GM23248 (cell line): ENCODE data around the gene AAMP. TPM values are rescaled to one million over a fixed set of nuclear protein-coding genes. Genes with fewer than 3 reads are reported as not detected.

Experiments used
- DNase-seq: peaks from one replicate; pipeline ENCODE4 v3.0.0-alpha.2; 2015
- H2AFZ ChIP-seq: fragments of 200-600 bp; sonication (generic); 2 replicates; pipeline ENCODE4 v1.6.1; 2016; ENCODE audit warnings: antibody characterized with exemption
- H3F3A ChIP-seq: fragments of 200-600 bp; sonication (generic); 2 replicates; pipeline ENCODE4 v1.6.1; 2016; ENCODE audit warnings: mild to moderate bottlenecking, antibody characterized with exemption, mixed run types; ENCODE audit not compliant: insufficient read depth
- H3K27ac ChIP-seq: fragments of 200-600 bp; sonication (generic); 2 replicates; pipeline ENCODE4 v1.5.1; 2016; ENCODE audit warnings: mild to moderate bottlenecking
- H3K27me3 ChIP-seq: fragments of 200-600 bp; sonication (generic); replicated peaks from 2 replicates; pipeline ENCODE4 v1.6.1; 2016; ENCODE audit warnings: mild to moderate bottlenecking; ENCODE audit not compliant: insufficient read depth
- H3K36me3 ChIP-seq: fragments of 200-600 bp; sonication (generic); 2 replicates; pipeline ENCODE4 v1.6.1; 2016; ENCODE audit warnings: low read depth, mild to moderate bottlenecking
- H3K4me1 ChIP-seq: fragments of 200-600 bp; sonication (generic); 2 replicates; pipeline ENCODE4 v1.6.1; 2016; ENCODE audit warnings: mild to moderate bottlenecking; ENCODE audit not compliant: insufficient read depth
- H3K4me2 ChIP-seq: fragments of 200-600 bp; sonication (generic); one replicate; pipeline ENCODE4 v1.6.1; 2016; ENCODE audit warnings: mild to moderate bottlenecking; ENCODE audit not compliant: unreplicated experiment
- H3K4me3 ChIP-seq: fragments of 200-600 bp; sonication (generic); 2 replicates; pipeline ENCODE4 v1.5.1; 2016; ENCODE audit warnings: mild to moderate bottlenecking
- H3K79me2 ChIP-seq: fragments of 200-600 bp; sonication (generic); 2 replicates; pipeline ENCODE4 v1.6.1; 2016; ENCODE audit warnings: mild to moderate bottlenecking; ENCODE audit not compliant: insufficient read depth
- H3K9ac ChIP-seq: fragments of 200-600 bp; sonication (generic); 2 replicates; pipeline ENCODE4 v1.6.1; 2016; ENCODE audit warnings: mild to moderate bottlenecking
- H3K9me2 ChIP-seq: fragments of 200-600 bp; sonication (generic); 2 replicates; pipeline ENCODE4 v1.6.1; 2016; ENCODE audit warnings: mixed run types, mild to moderate bottlenecking, moderate library complexity; ENCODE audit not compliant: insufficient read depth
- H3K9me3 ChIP-seq: fragments of 200-600 bp; sonication (generic); one replicate; pipeline ENCODE4 v1.6.1; 2017; ENCODE audit warnings: low read depth
- H4K20me1 ChIP-seq: fragments of 200-600 bp; sonication (generic); 2 replicates; pipeline ENCODE4 v1.6.0; 2016; ENCODE audit not compliant: insufficient read depth
- EZH2 ChIP-seq: fragments of 200-600 bp; sonication (generic); IDR thresholded peaks from 2 replicates; pipeline ENCODE4 v1.6.1; 2018; ENCODE audit warnings: antibody characterized with exemption, mild to moderate bottlenecking; ENCODE audit not compliant: insufficient read depth, poor library complexity, severe bottlenecking
- EZH2phosphoT487 ChIP-seq: fragments of 200-600 bp; sonication (generic); IDR thresholded peaks from 2 replicates; pipeline ENCODE4 v1.6.1; 2018; ENCODE audit warnings: antibody characterized with exemption, moderate library complexity, mild to moderate bottlenecking, low read depth; ENCODE audit not compliant: insufficient read depth
- WGBS, 2 experiments: methylation state at CpG; one replicate each; pipeline ENCODE4 v1.1.6; 2015 to 2017; ENCODE audit warnings: low lambda C conversion rate in 2 of 2, low coverage in 1 of 2; ENCODE audit errors: missing lambda C conversion rate in 2 of 2; 5-methylcytosine and 5-hydroxymethylcytosine counted together
- in situ Hi-C: fragments of 300-500 bp; cut with MboI; formaldehyde crosslinking; loops from 2 replicates; pipeline ENCODE4 v1.15.0; 2020
- polyA plus RNA-seq: library from polyadenylated mRNA; unstranded; fragments of >200 nt; fragmentation: Nextera tagmentation; extraction: Ambion mirVana; gene quantifications from 2 replicates; pipeline ENCODE4 v1.2.1, GENCODE V29; 2016
- total RNA-seq: library from RNA; depleted of rRNA; stranded (reverse); fragments of >200 nt; shearing (Covaris generic); gene quantifications from 2 replicates; pipeline ENCODE4 v1.2.3, GENCODE V29; 2014

Gene AAMP
- total and polyA plus RNA-seq, 2 experiments from 2014 or later, result 114 to 117 TPM

DNA sequence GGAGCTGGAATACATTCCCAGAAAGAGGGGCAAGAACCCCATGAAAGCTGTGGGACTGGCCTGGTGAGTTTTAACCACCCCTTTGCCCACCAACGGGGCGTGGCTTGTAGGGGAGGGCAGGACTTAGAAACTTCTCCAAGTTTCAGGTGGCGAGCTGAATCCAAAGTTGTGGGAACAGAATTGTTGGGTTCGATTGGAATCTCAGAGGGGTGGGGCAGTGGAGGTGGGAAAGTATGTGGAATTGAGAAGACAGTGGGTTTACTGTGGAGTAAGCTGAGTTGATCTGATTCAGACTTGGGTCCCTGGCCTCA, 1.5 kb upstream of the AAMP start:
- peak overlapping the region; percentile 89 for H3K4me3 ChIP-seq
- H3K27ac ChIP-seq, result peak overlapping the region; percentile 39
- TF ChIP-seq EZH2 (no peak), EZH2phosphoT487 (no peak)
- peak; percentile 32 for DNase-seq
- peak overlapping the region; percentile 80 for H3K9ac ChIP-seq
- H2AFZ ChIP-seq, result 0 out of 2 replicates have a peak overlapping the region, but pooled peaks have one; percentile 56
- no peaks in the 10 kb centered on the region for H3K9me2 ChIP-seq
- H3K36me3 ChIP-seq, result peaks cover 10% of the 10 kb centered on the region; the same call in 1 of the 2 replicates
- WGBS, 2 experiments, result 18% methylated on average over 4 of the region's 4 CpGs
- in situ Hi-C loops, result no loop called here
- H3F3A ChIP-seq, result peaks cover 17% of the 10 kb centered on the region
- H4K20me1 ChIP-seq, result no peaks in the 10 kb centered on the region
- no peaks in the 10 kb centered on the region for H3K9me3 ChIP-seq
- peaks cover 20% of the 10 kb centered on the region for H3K4me1 ChIP-seq
- H3K4me2 ChIP-seq, result peak overlapping the region; percentile 89
- no peaks in the 10 kb centered on the region for H3K27me3 ChIP-seq
- H3K79me2 ChIP-seq, result peaks cover 78% of the 10 kb centered on the region

DNA sequence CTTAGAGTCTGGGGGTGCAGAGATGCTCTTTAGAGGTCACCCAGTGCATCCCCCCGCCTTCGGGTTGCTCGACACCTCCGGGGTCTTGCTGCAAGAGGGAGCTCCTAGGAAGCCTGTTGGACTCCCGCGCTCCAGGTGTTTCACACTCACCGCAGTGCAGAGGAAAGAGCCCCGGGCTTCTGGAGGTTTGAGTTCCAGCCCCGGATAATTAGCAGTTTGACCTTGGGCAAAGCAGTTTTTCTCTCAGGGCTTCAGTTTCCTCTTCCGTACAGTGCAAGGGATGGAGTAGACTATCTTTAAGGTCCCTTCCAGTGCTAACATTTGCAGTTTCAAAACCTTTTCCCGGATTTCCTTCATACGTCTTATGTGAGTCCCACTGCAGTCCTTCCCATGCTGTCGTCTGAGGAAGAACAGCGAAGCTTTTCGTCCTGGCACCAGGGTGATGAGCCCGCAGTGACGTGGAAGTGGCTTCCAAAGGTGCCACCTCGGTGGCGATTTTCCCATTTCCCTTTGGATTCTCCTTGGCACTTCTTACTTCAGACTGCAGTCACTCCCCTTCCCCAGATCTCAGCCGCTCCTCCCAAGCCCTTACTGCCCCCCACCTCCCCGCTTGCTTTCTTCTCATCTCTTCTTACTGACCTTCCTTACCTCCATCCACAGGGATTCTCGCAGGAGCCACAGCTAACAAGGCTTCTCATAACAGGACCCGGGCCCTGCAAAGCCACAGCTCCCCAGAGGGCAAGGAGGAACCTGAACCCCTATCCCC, 967 bp upstream of the AAMP start:
- DNase-seq, result peak; percentile 66
- Histone ChIP-seq H3K9me2 (no peaks in the 10 kb centered on the region), H3K4me2 (peak overlapping the region; percentile 89), H4K20me1 (no peaks in the 10 kb centered on the region), H3K4me3 (peak overlapping the region; percentile 89), H2AFZ (peak overlapping the region; percentile 56), H3K9ac (peak overlapping the region; percentile 80), H3F3A (peaks cover 17% of the 10 kb centered on the region), H3K27ac (peak overlapping the region; percentile 39), H3K4me1 (peaks cover 20% of the 10 kb centered on the region), H3K27me3 (no peaks in the 10 kb centered on the region), H3K79me2 (peaks cover 72% of the 10 kb centered on the region), H3K9me3 (no peaks in the 10 kb centered on the region), H3K36me3 (peaks cover 8% of the 10 kb centered on the region; the same call in 1 of the 2 replicates)
- in situ Hi-C loops, result no loop called here
- WGBS, 2 experiments, result 5 to 6% methylated on average over 23 of the region's 23 CpGs
- TF ChIP-seq EZH2phosphoT487 (no peak), EZH2 (no peak)

DNA sequence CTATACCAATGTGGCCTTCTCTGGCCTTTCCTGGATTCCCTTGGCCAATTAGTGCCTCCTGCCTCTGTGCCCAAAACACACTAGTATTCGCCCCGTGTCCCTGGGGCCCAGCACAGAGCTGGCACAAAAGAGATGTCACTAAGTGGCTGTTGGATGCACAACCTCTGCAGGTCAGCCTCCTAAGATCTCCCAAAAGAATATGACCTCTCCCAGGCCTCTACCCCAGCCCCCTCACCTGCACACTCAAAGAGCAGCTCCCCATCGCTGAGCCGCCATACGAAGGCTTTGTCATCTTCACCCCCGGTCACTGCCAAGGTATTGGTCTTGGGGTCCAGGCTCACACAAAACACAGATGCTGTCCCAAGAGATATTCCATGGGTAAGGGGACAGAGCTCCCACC, 2.7 kb downstream of the AAMP start:
- Histone ChIP-seq H3K9me3 (no peaks in the 10 kb centered on the region), H3K4me2 (no peak overlapping the region), H3K9me2 (no peaks in the 10 kb centered on the region), H3K9ac (no peak overlapping the region), H3K36me3 (no peaks in the 10 kb centered on the region; the same call in 1 of the 2 replicates), H2AFZ (no peak overlapping the region), H3K4me3 (no peak overlapping the region), H3K79me2 (peaks cover 52% of the 10 kb centered on the region), H3K27me3 (no peaks in the 10 kb centered on the region), H3K27ac (no peak overlapping the region), H3K4me1 (peaks cover 15% of the 10 kb centered on the region), H4K20me1 (no peaks in the 10 kb centered on the region), H3F3A (no peaks in the 10 kb centered on the region)
- WGBS, 2 experiments, result 97 to 98% methylated on average over 6 of the region's 6 CpGs
- TF ChIP-seq EZH2, result no peak
- no peak for TF ChIP-seq EZH2phosphoT487
- DNase-seq, result no peak
- in situ Hi-C loops, result no loop called here

DNA sequence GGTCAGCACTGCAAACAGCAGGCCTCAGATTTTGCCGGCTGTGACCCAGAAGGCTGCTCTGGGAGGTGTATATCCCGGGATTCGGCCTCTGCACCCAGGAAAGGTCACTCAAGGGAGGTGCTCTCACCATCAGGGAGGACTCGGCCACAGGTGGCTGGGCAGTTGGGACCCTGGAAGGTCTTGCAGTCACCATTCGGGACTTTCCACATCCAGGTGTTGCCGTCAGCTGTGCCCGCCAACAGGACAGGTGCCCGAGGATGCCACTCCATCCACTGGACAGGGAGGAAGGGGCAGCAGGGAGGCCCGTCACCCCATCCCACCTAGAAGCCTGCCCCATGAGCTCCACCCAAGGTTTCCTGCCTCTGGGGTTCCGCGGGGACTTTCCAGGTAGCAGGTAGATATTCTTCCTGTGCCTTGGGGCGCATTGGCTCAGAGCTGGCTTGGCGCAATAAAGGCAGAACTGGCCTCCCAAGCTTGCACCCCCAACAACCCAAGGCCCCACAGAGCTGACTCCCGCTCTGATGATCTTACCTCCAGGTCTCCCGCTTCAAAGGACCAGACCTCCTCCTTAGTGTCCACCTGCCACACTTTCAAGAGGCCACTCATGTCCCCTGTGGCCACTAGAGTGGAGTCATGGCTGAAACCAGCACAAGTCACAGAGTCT, 3.5 kb downstream of the AAMP start:
- TF ChIP-seq EZH2 (no peak), EZH2phosphoT487 (no peak)
- WGBS, 2 experiments, result 97 to 99% methylated on average over 10 to 15 of the region's 15 CpGs
- Histone ChIP-seq H3K4me2 (no peak overlapping the region), H3K27ac (no peak overlapping the region), H3K79me2 (peaks cover 44% of the 10 kb centered on the region), H3K36me3 (no peaks in the 10 kb centered on the region; the same call in 1 of the 2 replicates), H3F3A (no peaks in the 10 kb centered on the region), H3K9me3 (no peaks in the 10 kb centered on the region), H3K9me2 (no peaks in the 10 kb centered on the region), H3K4me3 (no peak overlapping the region), H2AFZ (no peak overlapping the region), H3K9ac (no peak overlapping the region), H3K27me3 (no peaks in the 10 kb centered on the region), H4K20me1 (no peaks in the 10 kb centered on the region), H3K4me1 (peaks cover 9% of the 10 kb centered on the region)
- DNase-seq, result no peak
- in situ Hi-C loops, result no loop called here
